DLD1 (cell line): ENCODE measurements around the gene SULT1A2.
"Not testable (repeated sequence)": the region's sequence is repeated elsewhere in the genome, so short reads cannot be mapped to it uniquely, and the experiment has no call there.

Source experiments
- in situ Hi-C: cut with HindIII; loops from 2 replicates; pipeline ENCODE4 v1.10.0; 2017; ENCODE audit warnings: low sequenced_read_pairs

Gene SULT1A2

DNA sequence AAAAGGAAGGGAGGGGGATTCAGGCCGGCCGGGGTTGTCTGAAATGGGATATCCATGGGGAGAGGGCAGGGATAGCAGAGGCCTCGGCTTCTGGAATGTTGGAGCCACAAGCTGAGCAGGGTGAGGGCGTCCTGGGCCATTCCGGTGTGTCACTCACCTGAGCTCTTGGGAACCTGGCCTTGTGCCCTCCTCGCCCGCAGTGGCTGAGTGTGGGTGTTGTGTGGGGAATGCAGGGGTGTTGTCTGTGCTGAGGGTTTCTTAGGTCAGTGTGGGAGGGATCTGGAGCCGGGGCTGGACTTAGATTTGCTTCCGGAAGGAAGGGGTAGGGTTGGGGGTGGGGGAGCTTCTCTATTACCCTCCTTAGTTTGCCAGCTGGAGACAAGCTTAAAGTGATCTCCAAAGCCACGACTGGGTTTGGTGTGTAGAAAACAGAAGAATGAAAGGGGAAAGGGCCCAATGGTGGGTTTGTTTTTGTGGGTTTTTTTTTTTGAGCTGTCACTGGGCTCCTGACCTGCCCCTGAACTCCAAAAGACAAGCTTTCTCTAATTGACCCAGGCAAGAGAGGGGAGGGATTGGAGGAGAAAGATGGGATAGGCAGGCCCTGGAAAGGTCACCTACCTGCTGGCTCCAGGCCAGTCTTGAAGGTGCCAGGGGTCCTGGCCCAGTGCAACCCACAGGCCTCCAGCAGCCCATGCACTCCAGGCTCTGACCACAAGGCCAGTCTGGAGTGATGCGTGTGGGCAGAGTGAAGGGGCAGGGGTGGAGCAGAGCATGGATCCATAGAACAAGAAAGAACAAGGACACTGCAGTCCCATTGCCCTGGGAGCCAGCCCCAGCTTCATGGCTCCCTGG, at the start of gene SULT1A2:
TSS of gene SULT1A2 (minus strand) at position 211 of the 852 bp plus-strand sequence. CDS start 1,120 bp downstream, outside the sequence.
- in situ Hi-C loops: no loop called here

DNA sequence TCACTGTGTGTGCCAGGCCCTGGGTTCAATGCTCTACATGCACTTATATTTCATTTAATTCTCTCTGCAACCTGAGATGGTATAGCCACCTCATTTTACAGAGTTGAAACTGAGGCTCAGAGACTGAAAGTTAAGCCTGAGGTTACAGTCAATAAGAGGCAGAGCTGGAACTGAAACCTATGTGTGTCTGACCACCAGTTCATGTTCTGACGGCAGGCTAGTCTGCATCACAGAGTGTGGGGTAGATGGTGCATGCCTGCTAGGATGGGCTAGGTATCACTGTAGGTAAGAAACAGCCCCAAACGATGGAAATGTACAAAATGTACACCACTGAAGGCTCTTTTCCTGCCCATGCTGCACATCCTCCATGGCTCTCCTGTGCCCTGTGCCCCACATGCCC, 43.1 kb upstream of the SULT1A2 start:
- in situ Hi-C loops: not testable (repeated sequence)

DNA sequence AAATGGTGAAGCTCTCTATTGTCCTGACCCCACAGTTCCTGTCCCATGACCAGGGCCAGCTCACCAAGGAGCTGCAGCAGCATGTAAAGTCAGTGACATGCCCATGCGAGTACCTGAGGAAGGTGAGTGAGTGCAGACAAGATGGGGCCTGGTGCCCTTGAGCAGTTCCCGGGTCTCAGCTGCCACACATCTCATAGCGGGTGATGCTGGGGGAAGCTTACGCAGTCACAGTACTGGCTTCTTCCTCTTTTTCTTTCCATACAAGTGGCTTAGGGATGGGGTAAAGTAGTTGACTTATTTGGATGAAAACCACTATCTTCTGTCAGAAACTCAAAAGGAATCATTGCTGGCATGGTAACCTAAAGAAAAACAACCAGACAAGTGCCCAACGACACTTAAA, 41.5 kb upstream of the SULT1A2 start:
- in situ Hi-C loops: not testable (repeated sequence)

DNA sequence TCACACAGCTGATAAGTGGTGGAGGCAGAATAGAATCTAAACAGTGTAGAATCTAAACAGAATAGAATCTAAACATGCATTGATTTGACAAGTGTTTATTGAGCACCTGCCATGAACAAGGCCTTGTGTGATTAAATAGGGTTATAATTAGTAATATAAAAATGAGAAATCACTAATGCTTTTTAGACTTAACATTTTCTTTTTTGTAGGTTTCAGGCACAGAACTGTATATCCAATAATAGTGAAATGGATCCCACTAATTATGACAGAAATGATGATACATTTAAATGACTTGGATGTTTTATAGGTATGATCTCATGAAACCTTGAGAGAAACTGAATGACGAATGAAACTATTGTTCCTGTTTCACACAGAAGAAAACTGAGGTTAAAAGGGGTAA, 40.9 kb upstream of the SULT1A2 start, which contains the start of gene NPIPB8:
TSS of gene NPIPB8 (plus strand) at position 301 of the 400 bp plus-strand sequence. CDS start 296 bp downstream, outside the sequence.
- in situ Hi-C loops: not testable (repeated sequence)

DNA sequence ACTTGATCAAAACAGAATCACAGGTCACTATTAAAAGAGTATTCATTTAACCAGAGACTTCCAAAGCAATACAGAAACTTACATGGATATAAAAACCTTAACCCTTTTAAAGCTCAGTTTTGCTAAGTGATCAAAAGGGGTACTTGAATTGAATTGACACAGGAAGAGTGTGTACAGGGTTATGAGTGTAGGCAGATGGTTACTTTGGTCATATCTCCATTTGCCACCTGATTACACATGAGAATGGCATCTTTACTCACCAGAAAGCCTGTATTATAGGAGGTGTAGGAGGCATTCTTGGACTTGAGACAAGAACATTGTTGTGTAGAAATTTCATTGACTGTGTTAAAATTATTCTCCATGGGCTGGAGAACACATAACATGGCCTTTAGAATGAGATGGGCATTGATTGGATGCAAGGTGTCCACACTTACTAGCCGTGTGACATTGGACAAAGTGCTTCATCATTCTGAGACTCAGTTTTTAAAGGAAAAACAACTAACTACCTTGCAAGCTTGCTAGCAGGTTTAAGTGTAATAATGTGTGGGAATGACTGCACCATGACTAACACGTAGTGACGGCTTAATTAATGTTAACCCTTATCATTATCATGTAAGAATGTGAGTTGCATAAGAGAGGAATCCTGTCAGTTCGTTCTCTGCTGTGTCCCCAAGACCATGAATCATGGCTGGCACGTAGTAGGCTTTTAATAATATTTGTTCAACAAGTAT, 39.4 kb upstream of the SULT1A2 start:
- in situ Hi-C loops: not testable (repeated sequence)

DNA sequence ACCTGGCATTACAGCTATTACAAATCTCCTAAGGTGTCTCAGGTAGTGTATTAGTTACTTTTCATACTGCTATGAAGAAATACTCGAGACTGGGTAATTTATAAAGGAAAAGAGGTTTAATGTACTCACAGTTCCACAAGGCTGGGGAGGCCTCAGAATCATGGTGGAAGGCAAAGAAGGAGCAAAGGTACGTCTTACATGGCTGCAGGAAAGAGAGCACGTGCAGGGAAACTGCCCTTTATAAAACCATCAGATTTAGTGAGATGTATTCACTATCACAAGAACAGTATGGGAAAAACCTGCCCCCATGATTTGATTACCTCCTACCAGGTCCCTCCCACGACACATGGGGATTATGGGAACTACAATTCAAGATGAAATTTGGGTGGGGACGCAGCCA, 34.1 kb upstream of the SULT1A2 start:
- in situ Hi-C loops: not testable (repeated sequence)

DNA sequence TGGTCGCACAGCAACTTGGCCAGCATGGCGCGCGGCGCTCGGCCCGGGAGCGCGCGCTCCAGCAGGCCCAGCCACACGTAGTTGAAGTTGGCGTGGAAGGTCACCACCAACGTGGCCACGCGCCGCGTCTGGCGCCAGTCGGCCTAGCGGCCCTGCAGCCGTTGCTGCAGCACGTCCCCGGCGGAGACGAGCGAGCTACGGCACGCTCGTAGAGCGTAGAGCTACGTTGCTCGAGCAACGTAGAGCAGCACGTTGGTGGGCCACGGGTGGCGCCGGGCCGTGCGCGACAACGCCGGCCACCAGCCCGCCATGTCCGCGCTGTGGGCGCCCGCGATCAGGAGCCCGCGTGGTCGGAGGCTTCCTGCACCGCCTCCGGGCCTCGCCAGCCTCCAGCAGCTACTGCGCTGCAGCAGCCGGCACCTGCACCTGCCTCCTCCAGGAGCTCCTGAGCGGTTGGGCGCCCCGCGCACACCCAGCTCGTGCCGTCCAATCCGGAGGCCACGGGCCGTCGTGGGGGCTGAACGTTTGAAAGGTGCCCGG, 26.4 kb upstream of the SULT1A2 start:
- in situ Hi-C loops: no loop called here

DNA sequence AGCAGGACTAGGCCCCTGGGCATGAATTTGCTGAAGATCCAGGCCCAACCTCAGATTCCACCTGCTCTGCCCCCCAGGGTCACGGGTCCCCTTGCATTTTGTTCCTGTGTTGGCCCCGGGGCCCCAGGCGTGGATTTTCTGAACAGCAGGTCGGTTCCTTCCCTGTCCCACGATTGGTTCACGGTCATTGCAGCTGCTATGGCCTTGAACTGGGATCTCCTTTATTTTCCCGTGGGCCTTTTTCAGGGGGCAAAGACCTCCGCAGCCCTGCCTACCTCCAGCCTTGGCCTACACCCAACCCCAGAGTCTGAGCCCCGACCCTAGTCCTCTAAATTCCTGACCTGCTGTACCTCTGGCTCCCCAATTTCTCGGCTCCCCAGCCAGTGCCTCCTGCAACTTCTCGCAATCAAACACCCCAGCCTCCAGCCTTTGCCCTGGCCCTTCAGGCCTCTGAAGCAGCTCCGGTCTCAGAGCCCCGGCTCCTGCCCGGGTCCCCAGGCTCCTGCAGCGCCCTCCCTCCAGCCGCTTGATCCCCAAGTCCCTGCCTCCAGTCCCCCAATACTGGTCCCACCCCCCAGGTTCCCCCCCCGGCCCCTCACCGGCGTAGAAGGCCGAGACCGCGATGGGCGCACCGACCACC, 25.8 kb upstream of the SULT1A2 start:
- in situ Hi-C loops: not testable (repeated sequence)

DNA sequence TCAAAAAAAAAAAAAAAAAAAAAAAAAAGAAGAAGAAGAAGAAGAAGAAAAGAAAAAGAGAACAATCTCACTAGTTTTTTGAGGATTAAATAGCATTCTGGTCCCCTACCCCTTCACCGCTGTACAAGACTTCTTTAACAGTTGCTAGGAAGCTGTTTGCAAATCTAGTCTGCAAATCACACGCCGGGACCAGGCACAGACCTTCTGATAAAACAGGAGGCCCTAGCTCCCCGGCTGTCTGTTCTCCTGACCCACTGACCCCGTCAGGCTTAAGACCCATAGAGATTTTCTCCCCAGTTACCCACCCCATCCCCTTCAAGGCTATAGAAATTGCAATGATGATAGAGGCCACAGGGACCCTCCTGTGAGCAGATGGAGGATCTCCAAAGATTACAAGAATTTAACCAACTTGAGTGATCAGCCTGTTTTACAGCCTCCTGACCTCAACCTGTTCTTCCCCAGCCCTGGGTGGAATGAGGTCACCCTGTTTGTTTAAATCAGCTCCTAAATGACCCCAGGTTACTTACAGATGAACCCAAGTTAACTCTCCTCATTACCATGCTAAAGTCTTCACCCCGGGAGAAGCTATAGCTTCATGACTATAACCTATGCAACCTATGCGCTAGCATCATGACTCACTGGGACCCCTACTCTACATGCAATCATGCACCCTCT, 24.8 kb upstream of the SULT1A2 start:
- in situ Hi-C loops: no loop called here

DNA sequence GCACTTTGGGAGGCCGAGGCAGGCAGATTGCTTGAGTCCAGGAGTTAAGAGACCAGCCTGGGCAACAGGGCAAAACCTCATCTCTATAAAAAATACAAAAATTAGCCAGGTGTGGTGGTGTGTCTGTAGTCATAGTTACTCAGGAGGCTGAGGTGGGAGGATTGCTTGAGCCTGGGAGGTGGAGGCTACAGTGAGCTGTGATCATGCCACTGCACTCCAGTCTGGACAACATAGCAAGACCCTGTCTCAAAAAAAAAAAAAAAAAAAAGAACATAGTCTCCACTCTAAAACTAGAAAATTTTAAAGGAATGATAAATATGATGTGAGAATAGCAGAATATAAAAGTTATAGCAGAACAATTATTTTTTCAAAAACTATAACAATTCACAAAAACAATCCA, 23.5 kb upstream of the SULT1A2 start:
- in situ Hi-C loops: not testable (repeated sequence)

DNA sequence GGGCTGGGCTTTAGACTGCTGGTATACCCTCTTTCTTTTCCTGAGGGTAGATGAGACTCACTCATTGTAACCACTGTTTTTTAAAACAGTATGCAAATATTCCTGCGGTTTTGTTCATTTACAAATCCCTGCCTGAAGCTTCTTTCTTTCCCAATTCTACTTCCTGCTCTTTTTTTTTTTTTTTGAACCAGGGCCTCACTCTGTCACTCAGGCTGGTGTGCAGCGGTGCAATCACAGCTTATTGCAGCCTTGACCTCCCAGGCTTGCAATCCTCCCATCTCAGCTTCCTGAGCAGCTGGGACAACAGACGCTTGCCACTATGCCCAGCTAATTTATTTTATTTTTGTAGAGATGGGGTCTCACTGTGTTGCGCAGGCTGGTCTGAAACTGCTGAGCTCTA, 21.0 kb upstream of the SULT1A2 start:
- in situ Hi-C loops: no loop called here

DNA sequence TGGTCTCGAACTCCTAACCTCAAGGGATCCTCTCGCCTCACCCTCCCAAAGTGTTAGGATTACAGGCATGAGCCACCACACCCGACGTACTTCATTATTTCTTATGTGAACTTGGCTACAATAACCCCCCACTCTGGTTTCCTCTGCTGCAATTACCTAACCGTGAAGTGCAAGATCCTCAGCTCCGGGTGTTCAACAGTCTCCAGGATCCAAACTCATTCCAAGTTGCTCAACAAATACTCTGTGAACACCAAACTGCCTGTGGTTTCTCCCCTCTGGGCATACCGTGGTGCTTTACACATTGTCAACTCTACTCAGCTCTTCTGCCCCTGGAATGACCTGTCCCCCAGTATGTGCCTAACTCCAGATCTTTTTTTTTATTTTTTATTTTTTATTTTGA, 19.8 kb upstream of the SULT1A2 start:
- in situ Hi-C loops: no loop called here

DNA sequence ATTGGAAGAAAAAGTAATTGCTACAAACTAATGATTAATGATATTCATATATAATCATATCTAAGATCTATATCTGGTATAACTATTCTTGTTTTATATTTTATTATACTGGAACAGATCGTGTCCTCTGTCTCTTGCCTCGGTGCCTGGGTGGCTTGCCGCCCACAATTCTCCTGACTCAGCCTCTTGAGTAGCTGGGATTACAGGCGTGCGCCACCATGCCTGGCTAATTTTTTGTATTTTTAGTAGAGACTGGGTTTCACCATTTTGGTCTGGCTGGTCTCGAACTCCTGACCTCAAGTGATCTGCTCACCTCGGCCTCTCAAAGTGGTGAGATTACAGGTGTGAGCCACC, 19.4 kb upstream of the SULT1A2 start:
- in situ Hi-C loops: not testable (repeated sequence)

DNA sequence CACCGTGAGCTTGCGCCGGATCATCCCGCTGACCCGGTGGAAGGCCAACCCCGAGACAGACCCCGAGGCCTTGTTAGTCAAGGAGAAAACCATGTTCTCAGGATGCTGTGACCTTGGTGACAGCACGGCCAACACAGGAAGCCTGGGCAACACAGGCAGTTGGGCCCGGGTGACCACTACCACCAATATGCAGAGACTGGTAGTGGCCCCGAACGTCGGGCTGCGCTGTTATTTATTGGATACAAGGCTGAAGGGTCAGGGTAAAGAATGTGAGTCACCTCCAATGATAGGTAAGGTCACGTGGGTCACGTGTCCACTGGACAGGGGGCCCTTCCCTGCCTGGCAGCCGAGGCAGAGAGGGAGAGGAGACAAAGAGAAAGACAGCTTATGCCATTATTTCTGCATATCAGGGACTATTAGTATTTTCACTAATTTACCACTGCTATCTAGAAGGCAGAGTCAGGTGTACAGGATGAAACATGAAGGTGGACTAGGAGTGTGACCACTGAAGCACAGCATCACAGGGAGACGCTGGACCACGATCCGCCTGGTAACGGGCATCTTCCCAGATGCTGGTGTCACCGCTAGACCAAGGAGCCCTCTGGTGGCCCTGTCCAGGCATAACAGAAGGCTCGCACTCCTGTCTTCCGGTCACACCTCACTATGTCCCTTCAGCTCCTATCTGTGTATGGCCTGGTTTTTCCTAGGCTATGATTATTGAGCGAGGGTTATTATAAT, 18.8 kb upstream of the SULT1A2 start:
- in situ Hi-C loops: not testable (repeated sequence)

DNA sequence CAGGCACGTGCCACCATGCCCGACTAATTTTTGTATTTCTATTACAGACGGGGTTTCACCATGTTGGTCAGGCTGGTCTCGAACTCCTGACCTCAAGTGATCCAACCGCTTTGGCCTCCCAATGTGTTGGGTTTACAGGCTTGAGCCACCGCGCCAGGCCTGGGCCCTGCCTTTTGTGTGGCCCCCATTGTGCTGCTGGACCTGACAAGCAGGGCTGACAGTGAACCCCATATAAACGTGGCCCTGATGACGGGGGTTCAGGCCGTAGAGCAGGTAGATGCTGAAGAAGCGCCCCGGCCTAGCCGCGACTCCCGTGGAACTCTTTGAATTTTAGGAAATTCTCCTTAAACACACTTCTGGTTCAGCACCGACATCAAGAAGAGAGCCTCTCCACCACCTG, 17.7 kb upstream of the SULT1A2 start:
- in situ Hi-C loops: not testable (repeated sequence)

DNA sequence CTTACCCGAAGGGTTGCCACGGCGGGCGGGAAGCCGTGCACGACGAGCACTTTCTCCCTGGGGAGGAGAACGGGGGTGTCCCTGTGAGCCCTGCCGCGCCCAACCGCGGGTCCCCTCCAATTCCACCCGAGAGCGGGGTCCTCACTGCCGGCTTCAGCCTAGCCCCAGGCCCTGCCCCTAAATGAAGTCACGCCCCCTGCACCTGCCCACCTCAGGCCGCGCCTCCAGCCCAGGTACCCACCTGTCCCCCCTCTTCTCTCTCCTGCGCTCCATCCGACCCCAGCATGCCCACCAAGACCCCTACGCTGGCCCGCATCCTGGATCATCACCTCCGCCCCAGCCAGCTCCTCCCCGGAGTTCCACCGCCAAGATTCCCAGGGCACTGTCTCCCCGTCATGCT, 17.1 kb upstream of the SULT1A2 start:
- in situ Hi-C loops: not testable (repeated sequence)

DNA sequence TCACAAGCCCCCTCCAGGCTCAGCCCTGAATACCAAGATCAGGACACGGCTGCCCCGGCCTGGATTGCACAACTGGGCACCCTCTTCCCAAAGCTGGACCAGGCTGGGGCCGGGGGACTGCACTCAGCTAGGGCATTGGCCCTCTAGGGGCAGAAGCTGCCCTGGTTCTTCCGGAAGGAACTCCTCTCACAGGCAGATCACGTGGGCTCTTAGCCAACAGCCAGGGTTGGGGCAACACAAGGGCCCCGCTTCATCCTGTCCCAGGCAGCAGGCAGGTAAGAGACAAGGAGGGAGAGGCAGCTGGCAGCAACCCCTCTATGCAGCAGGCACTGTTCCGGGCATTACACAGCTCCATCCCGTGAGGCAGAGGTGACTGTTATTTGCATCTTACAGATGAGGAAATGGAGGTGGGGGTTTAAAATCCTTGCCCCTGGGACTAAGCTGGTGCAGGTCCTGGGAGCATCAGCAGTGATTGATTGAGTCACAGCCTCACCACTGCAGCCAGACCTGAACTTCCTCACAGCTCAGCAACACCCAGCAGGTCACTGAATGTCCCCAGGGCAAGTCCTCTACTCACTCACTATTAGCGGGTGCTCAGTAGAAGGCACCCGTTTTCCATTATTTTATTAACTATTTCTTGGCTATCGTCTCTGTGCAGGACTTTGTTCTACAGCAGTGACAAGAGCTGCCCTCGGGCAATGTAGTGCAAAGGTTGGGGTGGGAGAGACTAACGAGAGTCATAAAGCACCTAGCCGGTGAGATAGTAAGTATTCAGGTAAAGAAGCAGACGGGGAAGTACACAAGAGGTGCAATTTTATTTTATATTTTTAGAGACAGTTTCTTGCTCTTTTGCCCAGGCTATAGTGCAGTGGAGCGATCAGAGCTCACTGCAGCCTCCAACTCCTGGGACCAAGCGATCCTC, 15.8 kb upstream of the SULT1A2 start:
- in situ Hi-C loops: not testable (repeated sequence)

DNA sequence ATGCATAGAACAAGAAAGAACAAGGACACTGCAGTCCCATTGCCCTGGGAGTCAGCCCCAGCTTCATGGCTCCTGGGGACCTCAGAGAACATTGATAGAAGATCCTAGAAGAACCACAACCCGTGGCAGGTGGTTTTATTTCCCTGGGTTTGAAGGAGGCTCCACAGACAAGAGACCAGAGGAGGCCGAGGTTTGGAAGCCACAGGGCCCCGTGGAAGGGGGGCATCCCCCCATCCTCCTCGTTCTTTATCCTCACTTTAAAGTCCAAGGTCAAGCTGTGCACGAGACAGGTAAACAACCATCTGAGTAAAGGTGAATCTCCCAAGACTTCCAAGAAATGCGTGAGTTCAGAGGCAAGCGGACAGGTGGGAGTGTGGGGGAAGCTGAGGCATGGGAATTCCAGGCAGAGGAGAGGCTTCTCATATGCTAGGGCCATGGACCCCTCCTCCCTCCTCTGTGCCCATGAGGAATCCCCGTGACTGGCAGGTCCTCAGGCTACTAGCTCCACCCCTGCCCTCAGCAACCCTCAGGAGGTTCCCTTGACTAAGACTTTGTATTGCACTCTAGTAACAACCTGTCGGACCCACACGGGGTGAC, 13.8 kb upstream of the SULT1A2 start:
- in situ Hi-C loops: no loop called here
